Liver (tissue), 9 donors: ENCODE measurements around the gene SETD1B. TPM values are rescaled to one million over a fixed set of nuclear protein-coding genes. Genes with fewer than 3 reads are reported as not detected.
"Not testable (repeated sequence)": the region's sequence is repeated elsewhere in the genome, so short reads cannot be mapped to it uniquely, and the experiment has no call there.

ENCODE experiments used
- DNase-seq: peaks from one replicate; pipeline ENCODE4 v3.0.0-alpha.2; 2017; ENCODE audit warnings: low spot score
- H3K27ac ChIP-seq, 2 donors: one replicate each; pipeline ENCODE4 v1.7.0; 2013; ENCODE audit warnings: inconsistent platforms in 2 of 2, low read length in 2 of 2, control low read depth in 1 of 2, low read depth in 1 of 2, mild to moderate bottlenecking in 1 of 2
- H3K27me3 ChIP-seq, 4 donors: one replicate each; pipeline versions ENCODE4 v1.6.1 to v1.7.0; 2013; ENCODE audit warnings: low read length in 3 of 4, inconsistent platforms in 1 of 4, mild to moderate bottlenecking in 1 of 4, moderate library complexity in 1 of 4; ENCODE audit not compliant: control insufficient read depth in 4 of 4, insufficient read depth in 4 of 4
- H3K36me3 ChIP-seq, 4 donors: one replicate each; pipeline versions ENCODE4 v1.6.1 to v1.7.0; 2013; ENCODE audit warnings: low read length in 3 of 4, mild to moderate bottlenecking in 3 of 4, low read depth in 1 of 4, moderate library complexity in 1 of 4; ENCODE audit not compliant: control insufficient read depth in 4 of 4, insufficient read depth in 3 of 4
- H3K4me1 ChIP-seq, 4 donors: one replicate each; pipeline versions ENCODE4 v1.6.1 to v1.7.0; 2013; ENCODE audit warnings: low read length in 3 of 4, mild to moderate bottlenecking in 3 of 4, moderate library complexity in 1 of 4; ENCODE audit not compliant: control insufficient read depth in 4 of 4, insufficient read depth in 4 of 4
- H3K4me3 ChIP-seq, 3 donors: one replicate each; pipeline versions ENCODE4 v1.6.1 to v1.7.0; 2013; ENCODE audit warnings: low read length in 3 of 3, control low read depth in 1 of 3, low read depth in 1 of 3, mild to moderate bottlenecking in 1 of 3
- H3K9ac ChIP-seq, 2 donors: one replicate each; pipeline ENCODE4 v1.7.0; 2013; ENCODE audit warnings: low read length in 2 of 2, mild to moderate bottlenecking in 2 of 2, moderate library complexity in 2 of 2, control low read depth in 1 of 2, low read depth in 1 of 2
- H3K9me3 ChIP-seq, 4 donors: one replicate each; pipeline versions ENCODE4 v1.6.1 to v1.7.0; 2013; ENCODE audit warnings: low read length in 3 of 4; ENCODE audit not compliant: control insufficient read depth in 4 of 4
- CTCF ChIP-seq: fragments of 150-350 bp; IDR thresholded peaks from 2 replicates; pipeline ENCODE4 v1.5.1; 2017; ENCODE audit warnings: improper control_type of control experiment, low read depth, low read length; ENCODE audit not compliant: missing input control
- FOXA1 ChIP-seq: IDR thresholded peaks from 2 replicates; pipeline ENCODE4 v1.6.1; 2016; ENCODE audit warnings: antibody characterized with exemption
- FOXA2 ChIP-seq: IDR thresholded peaks from 2 replicates; pipeline ENCODE4 v1.6.1; 2016; ENCODE audit warnings: antibody characterized with exemption
- GABPA ChIP-seq, 2 donors: IDR thresholded peaks in 1 of 2; conservative IDR thresholded peaks in 1 of 2; 2 replicates each; pipeline ENCODE4 v1.6.1; 2016; ENCODE audit warnings: antibody characterized with exemption in 2 of 2, mild to moderate bottlenecking in 1 of 2, moderate library complexity in 1 of 2
- HNF4A ChIP-seq, 2 donors: conservative IDR thresholded peaks; 2 replicates each; pipeline ENCODE4 v1.6.1; 2016; ENCODE audit warnings: antibody characterized with exemption in 2 of 2, mild to moderate bottlenecking in 2 of 2
- HNF4G ChIP-seq: IDR thresholded peaks from 2 replicates; pipeline ENCODE4 v1.6.1; 2016; ENCODE audit warnings: antibody characterized with exemption
- NR2F2 ChIP-seq: IDR thresholded peaks from 2 replicates; pipeline ENCODE4 v1.6.1; 2016; ENCODE audit warnings: antibody characterized with exemption
- RAD21 ChIP-seq, 2 donors: IDR thresholded peaks; 2 replicates each; pipeline ENCODE4 v1.6.1; 2016; ENCODE audit warnings: antibody characterized with exemption in 2 of 2, mild to moderate bottlenecking in 2 of 2
- REST ChIP-seq: IDR thresholded peaks from 2 replicates; pipeline ENCODE4 v1.6.1; 2016; ENCODE audit warnings: antibody characterized with exemption, mild to moderate bottlenecking
- RXRA ChIP-seq, 2 donors: IDR thresholded peaks; 2 replicates each; pipeline ENCODE4 v1.6.1; 2017 to 2018; ENCODE audit warnings: antibody characterized with exemption in 2 of 2, mild to moderate bottlenecking in 1 of 2
- SP1 ChIP-seq: IDR thresholded peaks from 2 replicates; pipeline ENCODE4 v1.6.1; 2018; ENCODE audit warnings: antibody characterized with exemption, mild to moderate bottlenecking
- TAF1 ChIP-seq: conservative IDR thresholded peaks from 2 replicates; pipeline ENCODE4 v1.6.1; 2016; ENCODE audit warnings: antibody characterized with exemption, mild to moderate bottlenecking
- YY1 ChIP-seq: IDR thresholded peaks from 2 replicates; pipeline ENCODE4 v1.6.1; 2016; ENCODE audit warnings: antibody characterized with exemption, mild to moderate bottlenecking
- ZBTB33 ChIP-seq: IDR thresholded peaks from 2 replicates; pipeline ENCODE4 v1.6.1; 2016; ENCODE audit warnings: antibody characterized with exemption
- WGBS: extraction: QIAGEN DNeasy Blood & Tissue Kit; methylation state at CpG from one replicate; pipeline ENCODE4 v1.1.7; 2013; 5-methylcytosine and 5-hydroxymethylcytosine counted together
- polyA plus RNA-seq, 2 donors: library from polyadenylated mRNA; stranded (reverse) in 1 of 2; unstranded in 1 of 2; fragments of 200-250 nt in 1 of 2; fragments of >200 nt in 1 of 2; fragmentation: Nextera tagmentation in 1 of 2; extraction: Ambion mirVana in 1 of 2; gene quantifications; one replicate each; pipeline versions ENCODE4 v1.2.1 to v1.2.3, GENCODE V29; 2013 to 2015
- total RNA-seq, 2 donors: library from RNA; depleted of rRNA; stranded (reverse); fragments of >200 nt; gene quantifications; one replicate each; pipeline ENCODE4 v1.2.3, GENCODE V29; 2014
- donor health status: healthy.
- donor health status: healthy.
- donor health status: healthy.
- donor health status: healthy.
- donor health status: healthy.

The SETD1B gene
- total and polyA plus RNA-seq, 4 donors, result 1.8 to 7.9 (median 5.0) TPM

GRCh38 chr12:121860699-121861098 lies 56.9 kb downstream of the SETD1B start:
- DNase-seq, H3K4me3 ChIP-seq, H3K36me3 ChIP-seq, H3K9ac ChIP-seq, H3K27me3 ChIP-seq, H3K9me3 ChIP-seq: not testable (repeated sequence)
- 87% methylated on average over 4 of the region's 4 CpGs for WGBS
- peaks cover 10 to 54% (median 24%) of the 10 kb centered on the region in 4 donors for H3K4me1 ChIP-seq
- H3K27ac ChIP-seq, result peak overlapping the region; percentile 93 to 97

- no peak for TF ChIP-seq TAF1
- TF ChIP-seq FOXA1, result no peak
- TF ChIP-seq GABPA (IDR thresholded peaks at IDR 0.05 in 1 of 2, conservative IDR thresholded peaks at IDR 0.05 in 1 of 2), result no peak
- TF ChIP-seq RXRA (IDR thresholded peaks at IDR 0.05), result no peak
- TF ChIP-seq HNF4G, result no peak
- TF ChIP-seq NR2F2, result no peak
- no peak for TF ChIP-seq FOXA2
- TF ChIP-seq HNF4A (conservative IDR thresholded peaks at IDR 0.05), result no peak
- TF ChIP-seq ZBTB33, result no peak
- no peak for TF ChIP-seq YY1
- TF ChIP-seq RAD21 (IDR thresholded peaks at IDR 0.05), result no peak
- TF ChIP-seq CTCF, result no peak
- no peak for TF ChIP-seq REST
- TF ChIP-seq SP1, result no peak
- Histone ChIP-seq H3K9me3 (no peaks in the 10 kb centered on the region), H3K9ac (peak overlapping the region in 1 of 2 donors; percentile 28), H3K4me3 (no peak overlapping the region), H3K27ac (peak overlapping the region in 1 of 2 donors; percentile 46), H3K4me1 (peaks cover 6 to 46% (median 20%) of the 10 kb centered on the region in 4 donors), H3K36me3 (peaks cover 0 to 3% (median under 1%) of the 10 kb centered on the region in 4 donors), H3K27me3 (no peaks in the 10 kb centered on the region)
- no peak for DNase-seq
- 55% methylated on average over 11 of the region's 11 CpGs for WGBS
These were observed 57.9 kb downstream of the SETD1B start for GRCh38 chr12:121861636-121862254.
